Measurements from ENCODE around the gene FAT1.

FAT1 gene

GRCh38 chr4:186599483-186599882 is 124.2 kb downstream of the FAT1 start:
- no peak for DNase-seq

DNA sequence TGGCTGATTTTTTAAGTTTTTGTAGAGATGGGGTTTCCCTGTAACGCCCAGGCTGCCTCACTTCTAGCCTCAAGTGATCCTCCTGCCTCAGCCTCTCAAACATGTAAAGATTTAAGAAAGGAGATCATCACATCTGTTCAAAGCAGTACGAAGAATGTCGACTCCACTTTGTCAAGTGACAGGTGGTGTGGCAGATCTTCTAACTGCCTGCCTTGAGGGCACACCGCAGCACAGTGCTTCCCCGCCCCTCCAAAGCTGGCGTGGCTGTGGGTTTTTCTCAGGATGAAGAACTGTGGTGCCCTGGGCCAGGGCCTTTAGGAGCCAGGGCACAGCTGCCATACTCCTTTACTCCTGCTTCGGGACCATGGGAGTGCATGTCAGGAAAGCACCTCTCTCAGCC is 125.0 kb downstream of the FAT1 start:
- no peak for DNase-seq

- DNase-seq: no peak
Observed at GRCh38 chr4:186596850-186597390, 126.7 kb downstream of the FAT1 start.

DNA sequence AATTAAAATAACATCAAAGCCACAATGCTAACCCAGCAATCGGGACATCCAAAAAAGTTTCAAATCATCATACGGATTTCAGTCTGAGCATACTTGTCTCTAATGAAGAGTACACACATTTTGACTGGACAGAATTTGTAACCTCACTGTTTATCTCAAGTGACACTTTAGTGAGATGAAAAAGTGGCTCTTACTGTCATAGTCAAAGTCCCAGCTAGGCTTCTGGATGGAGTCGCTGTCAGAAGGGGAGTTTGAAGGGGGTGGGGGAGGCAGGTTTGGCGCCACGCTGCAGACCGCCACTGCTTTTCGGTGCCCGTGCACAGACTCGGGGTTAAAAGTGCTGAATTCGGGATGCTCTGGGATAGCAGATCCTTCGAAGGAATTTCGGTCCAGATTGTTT is 127.3 kb downstream of the FAT1 start:
- no peak for DNase-seq

- DNase-seq: no peak
Observed at GRCh38 chr4:186593587-186593973, 130.1 kb downstream of the FAT1 start.

- no peak for DNase-seq
Observed at GRCh38 chr4:186592966-186593586, 130.6 kb downstream of the FAT1 start.

DNA sequence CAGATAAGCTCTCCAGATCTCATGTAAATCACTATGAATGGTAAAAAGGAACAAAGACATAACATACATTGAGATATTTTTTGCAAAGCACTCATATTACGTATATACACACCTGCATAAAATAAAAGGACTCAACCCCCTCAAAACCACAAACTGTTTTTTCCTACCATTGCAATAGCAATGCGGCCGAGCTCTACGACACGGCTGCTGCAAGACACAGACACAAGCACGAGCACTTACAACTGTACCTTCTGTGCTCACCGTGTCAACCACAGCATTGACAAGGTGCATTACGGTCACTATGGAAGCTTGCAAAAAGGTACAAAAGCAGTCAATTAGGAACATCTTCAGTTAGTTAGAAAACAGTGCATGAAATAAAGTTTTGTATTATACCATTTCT is 131.2 kb downstream of the FAT1 start:
- no peak for DNase-seq

DNA sequence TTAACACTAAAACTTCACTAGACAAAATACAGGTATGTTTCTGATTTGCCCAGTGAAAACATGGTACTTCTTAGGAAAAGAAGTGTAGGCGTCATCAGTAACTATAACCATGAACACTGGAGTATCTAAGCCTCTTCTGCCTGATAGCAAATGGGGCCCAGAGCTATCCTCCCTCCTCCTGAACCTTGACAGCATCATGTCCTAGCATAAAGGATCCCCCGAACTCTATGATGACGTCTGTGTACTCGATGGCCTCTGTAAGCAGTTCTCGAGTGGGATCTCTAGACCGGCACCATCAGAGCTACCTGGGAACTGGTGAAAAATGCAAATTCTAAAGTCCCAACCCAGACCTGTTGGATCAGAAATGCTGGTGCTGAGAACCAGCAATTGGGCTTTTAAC is 132.0 kb downstream of the FAT1 start:
- DNase-seq: no peak

GRCh38 chr4:186588503-186588902 is 135.2 kb downstream of the FAT1 start:
- DNase-seq: no peak

GRCh38 chr4:186587416-186588018 is 136.1 kb downstream of the FAT1 start:
- peak; percentile 1 for DNase-seq

DNA sequence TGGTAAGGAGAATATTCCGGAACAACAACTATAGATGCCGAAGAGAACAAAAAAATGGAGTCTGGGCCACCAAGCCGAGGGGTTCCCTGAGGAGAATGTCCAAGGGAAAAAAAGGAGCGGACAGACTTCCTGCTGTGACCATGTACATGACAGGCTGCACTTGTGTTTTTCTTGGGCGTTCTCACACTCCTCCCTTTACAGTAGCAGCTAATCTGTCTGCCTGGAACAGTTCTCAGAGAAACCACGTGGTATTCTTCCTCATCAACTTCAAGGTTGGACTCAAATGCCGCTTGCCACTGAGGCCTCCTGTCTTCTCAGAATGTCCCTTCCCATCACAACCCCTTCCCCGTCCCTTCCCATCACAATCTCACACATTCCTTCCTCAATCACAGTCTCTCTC is 137.5 kb downstream of the FAT1 start:
- no peak for DNase-seq

DNA sequence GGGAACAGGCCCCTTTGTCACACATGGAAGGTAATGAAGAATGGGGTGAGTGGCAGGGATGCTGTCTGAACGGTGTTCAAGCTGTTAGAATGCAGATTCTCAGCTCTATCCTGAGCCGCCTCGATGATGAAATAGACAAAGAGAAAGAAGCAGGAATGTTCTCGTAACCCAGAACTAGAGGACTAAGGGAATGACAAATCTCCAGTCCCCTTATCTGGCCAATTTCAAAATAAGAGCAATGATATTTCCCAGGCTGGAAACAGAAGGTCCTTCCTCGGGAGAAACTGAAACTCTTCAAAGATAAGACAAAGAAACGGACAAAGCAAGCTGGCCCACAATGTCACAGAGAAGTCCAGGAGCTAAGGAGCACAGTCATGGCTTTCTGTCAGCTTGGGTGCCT is 138.7 kb downstream of the FAT1 start:
- no peak for DNase-seq

- DNase-seq: no peak
Observed at GRCh38 chr4:186581421-186581820, 142.2 kb downstream of the FAT1 start.

GRCh38 chr4:186580669-186581068 is 143.0 kb downstream of the FAT1 start:
- DNase-seq: no peak

- DNase-seq: no peak
Observed at GRCh38 chr4:186570193-186570996, 153.3 kb downstream of the FAT1 start.

GRCh38 chr4:186569533-186570192 is 154.0 kb downstream of the FAT1 start:
- no peak for DNase-seq

GRCh38 chr4:186566068-186566467 is 157.6 kb downstream of the FAT1 start:
- no peak for DNase-seq

GRCh38 chr4:186563761-186564160 is 159.9 kb downstream of the FAT1 start:
- no peak for DNase-seq

DNA sequence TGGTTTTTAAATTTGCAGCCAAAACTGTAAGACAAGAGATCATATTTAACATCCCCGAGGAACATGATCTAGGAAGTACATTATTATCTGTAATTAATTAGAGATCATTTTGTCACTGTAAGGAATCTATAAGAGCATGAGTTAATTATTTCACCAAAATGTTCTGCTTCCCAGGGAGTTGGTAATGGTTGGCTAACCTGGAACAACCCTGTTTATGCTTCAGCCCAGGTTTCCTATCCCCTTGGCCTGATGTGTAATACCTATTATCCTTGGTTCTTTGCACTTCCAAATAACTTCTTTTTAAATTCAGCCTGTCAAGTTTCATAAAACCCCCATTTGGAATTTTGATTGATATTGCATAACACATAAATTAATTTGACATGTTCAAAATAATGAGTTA is 161.9 kb downstream of the FAT1 start:
- no peak for DNase-seq

GRCh38 chr4:186560647-186561046 is 163.0 kb downstream of the FAT1 start:
- DNase-seq: no peak

GRCh38 chr4:186557486-186557885 is 166.2 kb downstream of the FAT1 start:
- no peak for DNase-seq

DNA sequence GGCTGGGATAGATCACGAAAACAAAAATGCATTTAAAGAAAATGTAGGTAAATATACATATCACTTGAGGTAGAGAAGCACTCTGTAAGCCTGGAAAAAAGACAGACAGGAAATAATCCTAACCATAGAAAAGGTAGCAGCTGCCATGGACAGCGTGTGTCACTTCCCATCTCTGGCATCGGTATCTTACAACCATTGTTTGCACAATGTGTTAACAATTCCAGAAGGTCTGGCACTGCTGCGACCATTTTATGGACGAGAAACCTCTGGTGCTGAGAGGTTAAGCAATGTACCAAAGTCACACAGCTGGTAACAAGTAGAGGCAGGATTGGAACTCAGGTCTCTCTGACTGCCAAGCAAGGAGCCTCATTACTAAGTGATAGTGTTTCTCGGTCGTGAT is 166.6 kb downstream of the FAT1 start:
- no peak for DNase-seq

Measured in KG1 (cell line).